NCI-H1417 treated with DMSO at 0.1 percent for 48 hours (cell line): ENCODE data around the gene NEURL1B.
"Not testable (repeated sequence)": the region's sequence is repeated elsewhere in the genome, so short reads cannot be mapped to it uniquely, and the experiment has no call there.

Experiments used
- DNase-seq: peaks from one replicate; lab custom pipeline; 2025; lab: John Stamatoyannopoulos, UW

Gene NEURL1B

DNA sequence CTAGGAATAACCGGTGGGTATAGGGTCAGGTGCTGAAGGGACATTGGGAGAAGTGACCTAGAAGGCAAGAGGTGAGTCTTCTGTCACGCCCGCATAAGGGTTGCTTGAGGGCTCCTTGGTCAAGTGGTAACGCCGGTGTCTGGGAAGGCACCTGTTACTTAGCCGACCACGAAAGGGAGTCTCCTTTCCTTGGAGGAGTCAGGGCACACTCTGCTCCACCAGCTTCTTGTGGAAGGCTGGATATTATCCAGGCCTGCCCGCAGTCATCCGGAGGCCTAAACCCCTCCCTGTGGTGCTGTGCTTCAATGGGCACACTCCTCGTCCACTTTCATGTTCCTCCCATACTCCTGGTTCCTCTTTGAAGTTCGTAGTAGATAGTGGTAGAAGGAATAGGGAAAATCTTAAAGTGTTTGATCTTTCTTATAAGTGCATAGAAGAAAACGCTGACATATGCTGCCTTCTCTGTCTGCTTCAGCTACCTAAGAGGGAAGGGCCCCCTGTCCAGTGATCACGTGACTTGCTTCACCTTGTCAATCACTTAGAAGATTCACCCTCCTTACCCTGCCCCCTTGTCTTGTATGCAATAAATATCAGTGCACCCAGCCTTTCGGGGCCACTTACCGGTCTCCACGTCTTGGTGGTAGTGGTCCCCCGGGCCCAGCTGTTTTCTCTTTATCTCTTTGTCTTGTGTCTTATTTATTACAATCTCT, 16.6 kb downstream of the NEURL1B start:
- DNase-seq, result not testable (repeated sequence)

DNA sequence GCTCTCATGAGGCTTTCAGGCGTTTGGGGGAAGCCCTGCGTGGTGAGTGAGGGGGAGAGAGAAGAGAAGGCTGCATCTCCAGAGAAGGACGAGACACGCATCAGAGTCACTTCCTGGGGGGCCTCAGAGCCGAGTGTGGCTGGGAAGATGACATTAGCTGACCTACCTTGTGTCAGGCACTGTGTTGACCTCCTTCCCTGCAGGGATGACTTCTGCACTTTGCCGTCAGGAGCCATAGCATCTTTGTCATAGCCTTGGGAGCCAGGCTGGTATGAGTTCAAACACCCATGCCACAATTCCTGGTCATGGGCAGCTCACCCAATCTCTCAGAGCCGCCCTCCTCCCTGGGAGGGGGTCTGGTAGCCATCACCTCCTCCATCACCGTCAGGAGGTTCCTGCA, 17.3 kb downstream of the NEURL1B start:
- no peak for DNase-seq

- DNase-seq, result no peak
Measured at GRCh38 chr5:172658961-172659501, 18.0 kb downstream of the NEURL1B start.

- DNase-seq, result no peak
Measured at GRCh38 chr5:172659570-172659908, 18.5 kb downstream of the NEURL1B start.

GRCh38 chr5:172659909-172660628, 19.0 kb downstream of the NEURL1B start:
- DNase-seq, result no peak

DNA sequence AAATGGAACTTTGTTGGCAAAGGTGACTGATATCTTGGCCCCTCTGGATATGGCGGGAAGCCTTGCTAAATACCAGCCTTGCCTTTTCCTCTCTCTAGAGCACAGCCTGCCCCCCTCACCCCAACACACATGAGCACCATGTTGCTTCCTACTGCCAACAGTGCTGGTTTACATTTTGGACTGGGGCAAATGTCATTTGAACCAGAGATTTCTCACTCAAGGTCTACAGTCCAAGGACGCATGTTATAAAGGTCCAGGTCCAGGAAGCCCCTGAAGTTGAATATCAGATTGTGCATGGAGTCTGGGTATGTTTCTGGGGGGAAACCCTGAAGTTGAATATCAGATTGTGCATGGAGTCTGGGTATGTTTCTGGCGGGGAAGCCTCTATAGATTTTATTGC, 19.9 kb downstream of the NEURL1B start:
- DNase-seq, result no peak

- no peak for DNase-seq
Measured at GRCh38 chr5:172661526-172661925, 20.5 kb downstream of the NEURL1B start.

GRCh38 chr5:172662596-172662995, 21.5 kb downstream of the NEURL1B start:
- DNase-seq, result no peak

- no peak for DNase-seq
Measured at GRCh38 chr5:172664018-172664417, 23.0 kb downstream of the NEURL1B start.

GRCh38 chr5:172664681-172665541, 23.8 kb downstream of the NEURL1B start:
- no peak for DNase-seq

DNA sequence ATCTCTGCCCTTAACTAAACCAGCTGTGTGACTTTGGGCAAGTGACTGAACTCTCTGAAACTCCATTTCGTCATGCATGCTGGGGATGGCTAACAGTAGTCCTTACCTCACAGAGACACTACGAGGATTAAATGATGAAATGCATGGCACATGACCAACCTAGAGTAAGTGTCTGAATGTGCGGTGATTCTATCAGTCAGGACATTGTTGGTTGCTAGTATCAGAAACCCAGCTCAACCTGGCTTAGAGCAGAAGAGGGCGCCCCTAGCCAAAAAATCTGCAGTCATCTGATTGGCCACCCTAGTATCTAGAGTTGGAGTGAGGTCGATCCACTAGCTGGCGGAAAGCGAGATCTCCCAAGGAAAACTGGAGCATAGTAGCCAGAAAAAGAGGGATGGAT, 25.2 kb downstream of the NEURL1B start:
- no peak for DNase-seq

GRCh38 chr5:172667786-172668593, 26.9 kb downstream of the NEURL1B start:
- DNase-seq, result no peak

GRCh38 chr5:172668594-172669071, 27.6 kb downstream of the NEURL1B start:
- no peak for DNase-seq

DNA sequence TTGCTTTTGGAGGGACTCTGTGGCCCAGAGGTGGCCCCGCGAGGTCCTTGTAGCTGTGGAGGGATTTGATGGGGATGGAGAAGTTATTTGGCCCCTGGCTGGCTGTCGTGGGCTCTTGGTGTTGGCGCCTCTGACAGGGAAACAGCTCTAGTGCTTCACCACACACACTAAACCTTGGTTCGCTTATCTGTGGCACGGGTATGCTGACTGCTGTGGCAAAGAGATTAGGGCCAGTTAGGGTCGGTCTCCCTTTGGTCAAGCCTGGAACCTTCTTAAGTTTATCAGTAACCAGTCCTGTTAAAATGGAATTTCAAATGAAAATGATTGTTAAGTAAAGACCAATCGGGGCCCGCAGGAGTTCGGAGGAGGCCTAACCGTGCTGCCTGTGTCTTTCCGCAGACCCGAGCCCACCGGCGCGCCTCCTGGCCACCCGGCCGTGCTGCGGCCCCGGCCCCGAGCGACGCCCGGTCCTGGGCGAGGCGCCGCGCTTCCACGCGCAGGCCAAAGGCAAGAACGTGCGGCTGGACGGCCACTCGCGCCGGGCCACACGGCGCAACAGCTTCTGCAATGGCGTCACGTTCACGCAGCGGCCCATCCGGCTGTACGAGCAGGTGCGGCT, 28.4 kb downstream of the NEURL1B start:
- no peak for DNase-seq

DNA sequence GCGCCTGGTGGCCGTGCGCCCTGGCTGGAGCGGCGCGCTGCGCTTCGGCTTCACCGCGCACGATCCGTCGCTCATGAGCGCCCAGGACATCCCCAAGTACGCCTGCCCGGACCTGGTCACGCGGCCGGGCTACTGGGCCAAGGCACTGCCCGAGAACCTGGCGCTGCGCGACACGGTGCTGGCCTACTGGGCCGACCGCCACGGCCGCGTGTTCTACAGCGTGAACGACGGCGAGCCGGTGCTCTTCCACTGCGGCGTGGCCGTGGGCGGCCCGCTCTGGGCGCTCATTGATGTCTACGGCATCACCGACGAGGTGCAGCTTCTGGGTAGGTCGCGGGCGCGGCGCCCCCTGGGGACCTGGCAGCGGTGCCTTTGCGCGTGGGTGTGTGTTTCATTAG, 28.9 kb downstream of the NEURL1B start:
- no peak for DNase-seq

GRCh38 chr5:172670444-172670843, 29.4 kb downstream of the NEURL1B start:
- DNase-seq, result no peak

DNA sequence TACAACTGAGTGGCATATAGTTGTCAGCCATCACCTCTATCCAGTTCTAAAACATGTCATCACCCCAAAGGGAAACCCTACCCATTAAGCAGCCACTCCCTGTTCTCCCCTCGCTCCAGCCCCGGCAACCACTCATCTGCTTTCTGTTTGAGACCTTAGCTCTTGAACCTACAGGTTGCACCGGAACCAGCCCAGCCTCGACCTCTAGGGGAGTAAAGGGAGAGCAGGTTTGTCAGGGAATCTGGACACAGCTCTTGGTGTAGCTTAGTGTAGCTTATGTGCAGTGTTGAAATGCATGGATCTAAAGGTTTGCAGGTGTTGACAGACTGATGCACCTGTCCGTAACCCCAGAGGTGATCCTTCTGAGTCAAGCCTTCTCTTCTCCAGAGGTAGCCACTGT, 30.0 kb downstream of the NEURL1B start:
- DNase-seq, result no peak

- no peak for DNase-seq
Measured at GRCh38 chr5:172672681-172673080, 31.6 kb downstream of the NEURL1B start.

- DNase-seq, result no peak
Measured at GRCh38 chr5:172674155-172674554, 33.1 kb downstream of the NEURL1B start.

DNA sequence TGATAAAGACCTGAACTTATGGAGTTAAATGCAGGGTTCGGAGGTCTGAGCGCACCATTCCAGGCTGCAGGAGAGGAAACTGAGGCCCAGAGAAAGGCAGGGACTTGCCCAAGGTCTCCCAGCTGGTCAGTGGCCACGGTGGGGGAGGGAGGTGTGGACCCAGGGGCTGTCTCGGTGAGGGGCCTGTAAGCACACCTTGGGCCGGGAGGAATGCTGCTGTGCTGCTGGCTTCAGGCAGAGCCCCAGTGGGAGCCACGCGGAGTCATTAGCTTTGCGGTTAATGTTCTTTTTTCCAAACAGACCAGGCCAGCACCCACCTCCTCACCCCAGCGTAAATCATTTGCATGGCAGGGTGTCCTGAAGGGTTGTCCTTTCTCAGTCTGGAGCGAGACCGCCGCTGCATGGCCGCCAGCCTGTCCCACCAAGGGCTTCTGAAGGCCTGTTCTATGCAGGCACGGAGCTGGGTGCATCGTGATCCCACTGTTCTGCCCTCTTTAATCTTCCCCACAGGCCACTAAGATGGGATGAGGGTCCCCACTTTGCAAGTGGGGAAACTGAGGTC, 35.9 kb downstream of the NEURL1B start:
- DNase-seq, result no peak
